22Rv1 (cell line): ENCODE data around the gene PSKH1.

Experiments
- ZFX ChIP-seq: fragments of 450-650 bp; IDR thresholded peaks from 2 replicates; pipeline ENCODE4 v1.6.1; 2017; ENCODE audit warnings: antibody characterized with exemption, borderline replicate concordance
- TF ChIP-seq, protein P1 (sequence below): fragments of 450-650 bp; IDR thresholded peaks from 2 replicates; pipeline ENCODE4 v1.5.1; 2017; ENCODE audit warnings: mild to moderate bottlenecking

DNA sequence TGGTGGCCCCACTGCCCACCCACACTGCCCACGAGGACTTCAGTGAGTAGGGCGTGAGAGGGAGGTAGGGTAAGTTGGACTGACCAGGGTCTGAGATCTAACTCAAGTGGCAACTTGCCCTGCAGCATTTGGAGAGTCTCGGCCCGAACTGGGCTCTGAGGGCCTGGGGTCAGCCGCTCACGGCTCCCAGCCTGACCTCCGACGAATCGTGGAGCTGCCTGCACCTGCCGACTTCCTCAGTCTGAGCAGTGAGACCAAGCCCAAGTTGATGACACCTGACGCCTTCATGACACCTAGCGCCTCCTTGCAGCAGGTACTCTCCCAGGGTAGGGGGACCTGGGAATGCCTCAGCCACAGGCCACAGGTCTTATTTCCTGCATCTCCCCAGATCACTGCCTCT lies 13.6 kb upstream of the PSKH1 start:
- TF ChIP-seq, protein P1, sequence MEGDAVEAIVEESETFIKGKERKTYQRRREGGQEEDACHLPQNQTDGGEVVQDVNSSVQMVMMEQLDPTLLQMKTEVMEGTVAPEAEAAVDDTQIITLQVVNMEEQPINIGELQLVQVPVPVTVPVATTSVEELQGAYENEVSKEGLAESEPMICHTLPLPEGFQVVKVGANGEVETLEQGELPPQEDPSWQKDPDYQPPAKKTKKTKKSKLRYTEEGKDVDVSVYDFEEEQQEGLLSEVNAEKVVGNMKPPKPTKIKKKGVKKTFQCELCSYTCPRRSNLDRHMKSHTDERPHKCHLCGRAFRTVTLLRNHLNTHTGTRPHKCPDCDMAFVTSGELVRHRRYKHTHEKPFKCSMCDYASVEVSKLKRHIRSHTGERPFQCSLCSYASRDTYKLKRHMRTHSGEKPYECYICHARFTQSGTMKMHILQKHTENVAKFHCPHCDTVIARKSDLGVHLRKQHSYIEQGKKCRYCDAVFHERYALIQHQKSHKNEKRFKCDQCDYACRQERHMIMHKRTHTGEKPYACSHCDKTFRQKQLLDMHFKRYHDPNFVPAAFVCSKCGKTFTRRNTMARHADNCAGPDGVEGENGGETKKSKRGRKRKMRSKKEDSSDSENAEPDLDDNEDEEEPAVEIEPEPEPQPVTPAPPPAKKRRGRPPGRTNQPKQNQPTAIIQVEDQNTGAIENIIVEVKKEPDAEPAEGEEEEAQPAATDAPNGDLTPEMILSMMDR = no peak
- TF ChIP-seq ZFX = no peak
